Hematopoietic multipotent progenitor cell (in vitro differentiated cells): ENCODE data around the gene PYDC1. TPM values are rescaled to one million over a fixed set of nuclear protein-coding genes. Genes with fewer than 3 reads are reported as not detected.
"Not testable (repeated sequence)": the region's sequence is repeated elsewhere in the genome, so short reads cannot be mapped to it uniquely, and the experiment has no call there.

Source experiments
- DNase-seq, 3 donors: peaks; one replicate each; pipeline ENCODE4 v3.0.0-alpha.2; 2011 to 2015; ENCODE audit warnings: low read depth in 2 of 3, low spot score in 2 of 3
- total RNA-seq: library from RNA; depleted of rRNA; stranded (reverse); fragments of >200 nt; gene quantifications from one replicate; pipeline ENCODE4 v1.2.3, GENCODE V29; 2012

PYDC1 gene
- total RNA-seq, 1 donor = not detected

GRCh38 chr16:31199430-31200041, 17.4 kb downstream of the PYDC1 start:
- DNase-seq = no peak

GRCh38 chr16:31198207-31198882, 18.6 kb downstream of the PYDC1 start:
- DNase-seq = no peak

GRCh38 chr16:31196324-31197088, 20.4 kb downstream of the PYDC1 start:
- no peak for DNase-seq

GRCh38 chr16:31195861-31196260, 21.1 kb downstream of the PYDC1 start:
- DNase-seq = not testable (repeated sequence)

- no peak for DNase-seq
These were observed 22.0 kb downstream of the PYDC1 start for GRCh38 chr16:31194898-31195297.

- DNase-seq = no peak
These were observed 23.1 kb downstream of the PYDC1 start for GRCh38 chr16:31193874-31194273.

GRCh38 chr16:31192856-31193642, 23.9 kb downstream of the PYDC1 start:
- no peak for DNase-seq

GRCh38 chr16:31191697-31192428, 25.1 kb downstream of the PYDC1 start:
- no peak for DNase-seq

- no peak for DNase-seq
These were observed 26.0 kb downstream of the PYDC1 start for GRCh38 chr16:31190818-31191444.

- no peak for DNase-seq
These were observed 26.9 kb downstream of the PYDC1 start for GRCh38 chr16:31190061-31190460.

GRCh38 chr16:31189412-31189778, 27.5 kb downstream of the PYDC1 start:
- no peak for DNase-seq

GRCh38 chr16:31188450-31189411, 28.2 kb downstream of the PYDC1 start:
- DNase-seq = no peak

- DNase-seq = no peak
These were observed 29.1 kb downstream of the PYDC1 start for GRCh38 chr16:31187808-31188189.

- no peak for DNase-seq
These were observed 29.8 kb downstream of the PYDC1 start for GRCh38 chr16:31186930-31187807.

GRCh38 chr16:31186176-31186575, 30.8 kb downstream of the PYDC1 start:
- DNase-seq = no peak

GRCh38 chr16:31185339-31185738, 31.6 kb downstream of the PYDC1 start:
- no peak for DNase-seq

GRCh38 chr16:31184888-31185287, 32.0 kb downstream of the PYDC1 start:
- no peak for DNase-seq
